ENCODE results near the gene PDZRN3. TPM values are rescaled to one million over a fixed set of nuclear protein-coding genes. Genes with fewer than 3 reads are reported as not detected.

The PDZRN3 gene
- total and polyA plus RNA-seq, 12 donors = 17.7 to 143 (median 74.6) TPM

GRCh38 chr3:73474619-73475018 lies 150.1 kb downstream of the PDZRN3 start:
- peaks cover 0 to 12% (median 0%) of the 10 kb centered on the region in 11 donors for H3K9me3 ChIP-seq
- intact Hi-C loops (cut with DNase I) = no loop called here
- H3K27ac ChIP-seq = no peak overlapping the region
- no peak for TF ChIP-seq CTCF (IDR thresholded peaks at IDR 0.05)
- peaks cover 0 to 43% (median 27%) of the 10 kb centered on the region in 9 donors for H3K4me1 ChIP-seq
- no peak overlapping the region for H3K4me3 ChIP-seq
- 93 to 94% methylated on average over 1 of the region's 1 CpG for WGBS, 2 donors
- DNase-seq (no peak), ATAC-seq (no peak)
- H3K27me3 ChIP-seq = no peaks in the 10 kb centered on the region
- no peaks in the 10 kb centered on the region for H3K36me3 ChIP-seq

DNA sequence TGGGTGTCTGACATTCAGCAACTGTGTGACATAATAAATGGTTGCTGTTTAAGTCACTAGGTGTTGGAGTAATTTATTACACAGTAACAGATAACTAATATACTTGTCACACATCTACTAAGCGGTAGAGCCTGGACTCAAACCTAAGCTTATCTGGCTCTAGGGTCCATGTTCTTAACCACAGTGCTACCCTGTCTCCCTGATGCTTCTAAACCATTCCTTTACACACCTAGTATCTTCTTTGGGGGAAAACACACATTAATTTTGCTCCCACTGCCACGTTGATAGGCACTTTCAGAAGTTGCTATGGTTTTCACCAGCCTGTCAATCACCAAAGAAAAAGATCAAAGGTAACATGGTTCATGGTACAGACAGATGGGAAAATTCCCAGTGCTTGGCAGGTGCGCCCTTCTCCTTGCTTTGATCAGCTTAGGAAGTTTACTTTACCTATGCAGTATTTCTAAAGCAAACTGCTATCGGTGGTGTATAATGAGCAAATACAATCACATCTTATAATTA lies 150.8 kb downstream of the PDZRN3 start:
- intact Hi-C loops (cut with DNase I) = no loop called here
- no peak for TF ChIP-seq CTCF (IDR thresholded peaks at IDR 0.05)
- Histone ChIP-seq H3K27ac (no peak overlapping the region), H3K27me3 (no peaks in the 10 kb centered on the region), H3K9me3 (peaks cover 0 to 12% (median 0%) of the 10 kb centered on the region in 11 donors), H3K4me1 (peaks cover 0 to 38% (median 23%) of the 10 kb centered on the region in 9 donors), H3K4me3 (no peak overlapping the region), H3K36me3 (no peaks in the 10 kb centered on the region)
- DNase-seq (no peak), ATAC-seq (peak in 1 of 8 donors; percentile 12)
- 74 to 84% methylated on average over 4 of the region's 4 CpGs for WGBS, 2 donors

GRCh38 chr3:73473181-73473897 lies 151.4 kb downstream of the PDZRN3 start:
- ATAC-seq (peak in 2 of 8 donors; percentile 33 to 50), DNase-seq (no peak)
- Histone ChIP-seq H3K27ac (no peak overlapping the region), H3K9me3 (peaks cover 0 to 12% (median 0%) of the 10 kb centered on the region in 11 donors), H3K27me3 (no peaks in the 10 kb centered on the region), H3K36me3 (no peaks in the 10 kb centered on the region), H3K4me3 (no peak overlapping the region), H3K4me1 (peaks cover 0 to 35% (median 18%) of the 10 kb centered on the region in 9 donors)
- intact Hi-C loops (cut with DNase I) = no loop called here
- no peak for TF ChIP-seq CTCF (IDR thresholded peaks at IDR 0.05)
- 63 to 68% methylated on average over 5 of the region's 5 CpGs for WGBS, 2 donors

- intact Hi-C loops (cut with DNase I) = no loop called here
- peaks cover 0 to 41% (median 18%) of the 10 kb centered on the region in 9 donors for H3K4me1 ChIP-seq
- peak overlapping the region in 5 of 10 donors; percentile 1 to 34 (median 15) for H3K27ac ChIP-seq
- H3K4me3 ChIP-seq = no peak overlapping the region
- ATAC-seq (peak in 3 of 8 donors; percentile 33 to 48 (median 41)), DNase-seq (no peak)
- TF ChIP-seq CTCF (IDR thresholded peaks at IDR 0.05) = no peak
- H3K27me3 ChIP-seq = no peaks in the 10 kb centered on the region
- peaks cover 0 to 4% (median 0%) of the 10 kb centered on the region in 11 donors for H3K9me3 ChIP-seq
- 54% methylated on average over 8 of the region's 8 CpGs for WGBS, 2 donors
- no peaks in the 10 kb centered on the region for H3K36me3 ChIP-seq
Observed at GRCh38 chr3:73471986-73472787, 152.6 kb downstream of the PDZRN3 start.
